MCF 10A (cell line): ENCODE measurements around the gene HABP4. TPM values are rescaled to one million over a fixed set of nuclear protein-coding genes. Genes with fewer than 3 reads are reported as not detected.

Experiments
- BruUV-seq: library from RNA; stranded (reverse); fragments of 400-500 nt; replicated peaks from 2 replicates; lab custom pipeline; 2021; lab: Mats Ljungman, UMichigan
- CTCF ChIA-PET: fragments of 300-600 bp; sonication (Branson Sonifier 250); formaldehyde crosslinking; extraction: SDS; loops from one replicate; lab custom pipeline; 2021; ENCODE audit warnings: antibody characterized with exemption, inconsistent platforms; lab: Yijun Ruan, JAX
- POLR2A ChIA-PET: fragments of 300-600, 350-650 bp; sonication (Branson Sonifier 250); formaldehyde crosslinking; extraction: SDS; loops from one replicate; lab custom pipeline; 2020; ENCODE audit warnings: antibody characterized with exemption, inconsistent platforms; lab: Yijun Ruan, JAX
- DNase-seq: peaks from one replicate; pipeline ENCODE4 v3.0.0-alpha.2; 2018; ENCODE audit not compliant: unreplicated experiment
- H3K27ac Mint-ChIP-seq: one replicate; pipeline ENCODE4 v1.8.0; 2022; ENCODE audit warnings: mild to moderate bottlenecking, low read depth, mixed read lengths; ENCODE audit not compliant: unreplicated experiment
- H3K27me3 Mint-ChIP-seq: one replicate; pipeline ENCODE4 v1.8.0; 2022; ENCODE audit warnings: mixed read lengths; ENCODE audit not compliant: insufficient read depth, unreplicated experiment
- H3K36me3 Mint-ChIP-seq: one replicate; pipeline ENCODE4 v1.8.0; 2022; ENCODE audit warnings: mild to moderate bottlenecking, moderate library complexity, mixed read lengths; ENCODE audit not compliant: insufficient read depth, unreplicated experiment
- H3K4me1 Mint-ChIP-seq: one replicate; pipeline ENCODE4 v1.8.0; 2022; ENCODE audit warnings: mixed read lengths; ENCODE audit not compliant: insufficient read depth, unreplicated experiment
- H3K4me3 Mint-ChIP-seq: one replicate; pipeline ENCODE4 v1.8.0; 2022; ENCODE audit warnings: mild to moderate bottlenecking, moderate library complexity, mixed read lengths; ENCODE audit not compliant: unreplicated experiment
- H3K9me3 Mint-ChIP-seq: one replicate; pipeline ENCODE4 v1.8.0; 2022; ENCODE audit warnings: mixed read lengths; ENCODE audit not compliant: unreplicated experiment
- CTCF ChIP-seq: fragments of 200-600 bp; IDR thresholded peaks from one replicate; pipeline ENCODE4 v1.8.0; 2022; ENCODE audit warnings: antibody characterized with exemption, mild to moderate bottlenecking; ENCODE audit not compliant: unreplicated experiment
- intact Hi-C: fragments of 100-400 bp; cut with micrococcal nuclease; formaldehyde crosslinking; loops from 2 replicates; pipeline ENCODE4 v1.14.1; 2022
- total RNA-seq: library from RNA; stranded (reverse); gene quantifications from 2 replicates; pipeline ENCODE4 v1.2.3, GENCODE V29; 2022

The HABP4 gene
- total RNA-seq, 1 experiment from 2014 or later, result 4.3 TPM

- Mint-ChIP-seq H3K27me3 (no peaks in the 10 kb centered on the region), H3K4me3 (no peak overlapping the region), H3K27ac (no peak overlapping the region), H3K36me3 (no peaks in the 10 kb centered on the region), H3K4me1 (no peaks in the 10 kb centered on the region), H3K9me3 (no peaks in the 10 kb centered on the region)
- TF ChIP-seq CTCF, result peak; percentile 31
- peak; percentile 56 for DNase-seq
- intact Hi-C loops, result no loop called here
- POLR2A ChIA-PET, result interaction anchor here (0.7 kb wide), 1 partner anchor 336 kb away, joined by 3 read pairs; the partner anchor contains the start of gene ZNF510
- BruUV-seq, result no TSS peak
- CTCF ChIA-PET, result interaction anchor here (0.5 to 1.4 kb wide), 11 partner anchors 9 to 1590 kb away, joined by 3 to 7 read pairs (median 3); no protein-coding TSS in a partner anchor
Measured at GRCh38 chr9:96441798-96442445, 8.0 kb upstream of the HABP4 start.

GRCh38 chr9:96442491-96442890 lies 7.5 kb upstream of the HABP4 start:
- BruUV-seq, result no TSS peak
- ChIA-PET POLR2A (no interaction called here), CTCF (interaction anchor here (0.6 to 1.4 kb wide), 10 partner anchors 15 to 1589 kb away, joined by 3 to 7 read pairs (median 3); no protein-coding TSS in a partner anchor)
- H3K27ac Mint-ChIP-seq, result no peak overlapping the region
- no peaks in the 10 kb centered on the region for H3K36me3 Mint-ChIP-seq
- intact Hi-C loops, result no loop called here
- no peaks in the 10 kb centered on the region for H3K27me3 Mint-ChIP-seq
- TF ChIP-seq CTCF, result no peak
- no peaks in the 10 kb centered on the region for H3K9me3 Mint-ChIP-seq
- no peak for DNase-seq
- H3K4me3 Mint-ChIP-seq, result no peak overlapping the region
- no peaks in the 10 kb centered on the region for H3K4me1 Mint-ChIP-seq

GRCh38 chr9:96447406-96447805 lies 2.6 kb upstream of the HABP4 start:
- intact Hi-C loops, result no loop called here

More at GRCh38 chr9:96447406-96447805, 2.6 kb upstream of the HABP4 start:
- ChIA-PET POLR2A (no interaction called here), CTCF (no interaction called here)
- BruUV-seq, result no TSS peak
- Mint-ChIP-seq H3K4me3 (no peak overlapping the region), H3K27me3 (no peaks in the 10 kb centered on the region), H3K4me1 (peaks cover 5% of the 10 kb centered on the region), H3K9me3 (no peaks in the 10 kb centered on the region), H3K36me3 (no peaks in the 10 kb centered on the region), H3K27ac (no peak overlapping the region)
- no peak for TF ChIP-seq CTCF
- DNase-seq, result no peak
